Endothelial cell (in vitro differentiated cells): ENCODE data around the gene C4B. TPM values are rescaled to one million over a fixed set of nuclear protein-coding genes. Genes with fewer than 3 reads are reported as not detected.
"Not testable (repeated sequence)": the region's sequence is repeated elsewhere in the genome, so short reads cannot be mapped to it uniquely, and the experiment has no call there.

Source experiments
- DNase-seq: peaks from one replicate; pipeline ENCODE4 v3.0.0; 2021; ENCODE audit warnings: low spot score
- H3K27ac Mint-ChIP-seq: one replicate; pipeline ENCODE4 v1.8.0; 2021; ENCODE audit warnings: mixed read lengths, inconsistent platforms; ENCODE audit not compliant: unreplicated experiment
- H3K27me3 Mint-ChIP-seq: one replicate; pipeline ENCODE4 v1.8.0; 2021; ENCODE audit warnings: mild to moderate bottlenecking, moderate library complexity, mixed read lengths, inconsistent platforms; ENCODE audit not compliant: unreplicated experiment
- H3K36me3 Mint-ChIP-seq: one replicate; pipeline ENCODE4 v1.8.0; 2021; ENCODE audit warnings: mild to moderate bottlenecking, low read depth, mixed read lengths, inconsistent platforms; ENCODE audit not compliant: unreplicated experiment
- H3K4me1 Mint-ChIP-seq: one replicate; pipeline ENCODE4 v1.8.0; 2021; ENCODE audit warnings: mild to moderate bottlenecking, mixed read lengths, inconsistent platforms; ENCODE audit not compliant: unreplicated experiment
- H3K4me3 Mint-ChIP-seq: one replicate; pipeline ENCODE4 v1.8.0; 2021; ENCODE audit warnings: mild to moderate bottlenecking, mixed read lengths, inconsistent platforms; ENCODE audit not compliant: unreplicated experiment
- H3K9me3 Mint-ChIP-seq: one replicate; pipeline ENCODE4 v1.8.0; 2021; ENCODE audit warnings: mixed read lengths, inconsistent platforms; ENCODE audit not compliant: unreplicated experiment
- total RNA-seq: library from RNA; stranded (reverse); fragmentation: NEBNext Ultra II Directional; extraction: Animal tissue kit (Norgen Biotek cat#: 25700); gene quantifications from one replicate; pipeline ENCODE4 v1.2.1, GENCODE V29; 2021; ENCODE audit not compliant: unreplicated experiment
- TF ChIP-seq, protein P1 (sequence below): fragments of 200-600 bp; sonication (generic); IDR thresholded peaks from one replicate; pipeline ENCODE4 v1.5.0; 2021; ENCODE audit warnings: antibody characterized with exemption; ENCODE audit not compliant: unreplicated experiment

The C4B gene
- total RNA-seq, 1 donor from 2014 or later = 4.6 TPM

DNA sequence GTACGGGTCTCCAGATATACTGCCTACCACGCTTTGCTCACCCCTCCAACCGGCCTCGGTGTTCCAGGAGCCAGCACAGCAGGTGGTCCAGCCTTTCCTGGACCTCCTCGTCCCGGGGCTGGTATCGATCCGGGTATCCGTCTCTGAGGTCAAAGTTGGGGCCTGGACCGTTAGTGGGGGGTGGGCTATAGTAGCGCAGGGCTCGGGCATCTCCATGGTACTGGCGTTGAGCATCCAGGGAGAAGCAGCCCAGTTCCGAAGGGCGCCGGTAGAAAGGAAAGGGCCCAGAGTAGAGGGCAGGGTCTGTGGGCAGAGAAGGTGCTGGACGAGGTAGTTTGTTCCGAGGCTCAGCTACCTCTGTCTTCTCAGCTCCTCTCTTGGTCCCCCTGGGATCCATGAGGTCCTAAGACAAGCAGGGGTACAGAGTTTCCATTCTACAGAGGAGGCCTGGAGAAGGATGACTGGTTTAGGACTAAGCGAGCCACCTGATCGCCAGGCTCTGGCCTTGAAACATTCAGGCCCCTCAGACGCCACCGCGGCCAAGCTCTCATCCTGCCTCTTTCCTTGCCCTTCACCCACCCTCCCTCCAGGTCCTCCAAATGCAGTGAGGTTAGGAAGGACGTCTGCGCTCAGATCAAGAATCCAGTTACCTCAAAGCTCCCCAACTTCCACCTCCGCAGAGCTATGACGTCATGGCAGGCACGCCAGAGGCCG lies 43.2 kb upstream of the C4B start:
- TF ChIP-seq, protein P1, sequence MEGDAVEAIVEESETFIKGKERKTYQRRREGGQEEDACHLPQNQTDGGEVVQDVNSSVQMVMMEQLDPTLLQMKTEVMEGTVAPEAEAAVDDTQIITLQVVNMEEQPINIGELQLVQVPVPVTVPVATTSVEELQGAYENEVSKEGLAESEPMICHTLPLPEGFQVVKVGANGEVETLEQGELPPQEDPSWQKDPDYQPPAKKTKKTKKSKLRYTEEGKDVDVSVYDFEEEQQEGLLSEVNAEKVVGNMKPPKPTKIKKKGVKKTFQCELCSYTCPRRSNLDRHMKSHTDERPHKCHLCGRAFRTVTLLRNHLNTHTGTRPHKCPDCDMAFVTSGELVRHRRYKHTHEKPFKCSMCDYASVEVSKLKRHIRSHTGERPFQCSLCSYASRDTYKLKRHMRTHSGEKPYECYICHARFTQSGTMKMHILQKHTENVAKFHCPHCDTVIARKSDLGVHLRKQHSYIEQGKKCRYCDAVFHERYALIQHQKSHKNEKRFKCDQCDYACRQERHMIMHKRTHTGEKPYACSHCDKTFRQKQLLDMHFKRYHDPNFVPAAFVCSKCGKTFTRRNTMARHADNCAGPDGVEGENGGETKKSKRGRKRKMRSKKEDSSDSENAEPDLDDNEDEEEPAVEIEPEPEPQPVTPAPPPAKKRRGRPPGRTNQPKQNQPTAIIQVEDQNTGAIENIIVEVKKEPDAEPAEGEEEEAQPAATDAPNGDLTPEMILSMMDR = no peak
- H3K9me3 Mint-ChIP-seq = no peaks in the 10 kb centered on the region
- peaks cover 22% of the 10 kb centered on the region for H3K36me3 Mint-ChIP-seq
- H3K27me3 Mint-ChIP-seq = peaks cover 6% of the 10 kb centered on the region
- H3K4me3 Mint-ChIP-seq = peak overlapping the region; percentile 87
- peaks cover 10% of the 10 kb centered on the region for H3K4me1 Mint-ChIP-seq
- H3K27ac Mint-ChIP-seq = peak overlapping the region; percentile 98
- no peak for DNase-seq

DNA sequence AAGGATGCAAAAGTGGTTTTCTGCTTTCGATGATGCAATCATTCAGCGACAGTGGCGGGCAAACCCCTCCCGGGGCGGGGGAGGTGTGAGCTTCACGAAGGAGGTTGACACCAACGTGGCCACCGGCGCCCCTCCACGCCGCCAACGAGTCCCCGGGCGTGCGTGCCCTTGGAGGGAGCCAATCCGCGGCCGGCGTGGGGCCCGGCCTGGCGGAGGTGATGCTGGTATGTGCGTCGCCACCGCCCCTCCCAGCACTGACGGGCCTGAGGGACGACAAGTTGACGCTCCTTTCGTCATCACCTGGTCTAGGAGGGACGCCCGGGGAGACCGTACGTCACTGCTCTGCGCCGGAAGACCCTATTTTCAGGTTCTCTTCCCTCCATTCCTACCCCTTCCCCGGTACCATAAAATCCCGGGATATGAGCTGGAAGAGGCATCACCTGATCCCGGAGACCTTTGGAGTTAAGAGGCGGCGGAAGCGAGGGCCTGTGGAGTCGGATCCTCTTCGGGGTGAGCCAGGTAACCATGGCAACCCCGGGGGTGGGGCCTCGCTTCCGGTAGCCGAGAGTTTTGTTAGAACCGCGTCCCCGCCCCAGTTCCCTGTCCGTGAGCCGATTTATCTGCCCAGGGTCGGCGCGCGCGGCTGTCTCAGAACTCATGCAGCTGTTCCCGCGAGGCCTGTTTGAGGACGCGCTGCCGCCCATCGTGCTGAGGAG lies 42.4 kb upstream of the C4B start, which contains the start of gene DXO:
DXO (minus strand) TSS at position 146 of the 716 bp plus-strand sequence. CDS start 463 bp downstream, outside the sequence.
- peak; percentile 80 for DNase-seq
- H3K9me3 Mint-ChIP-seq = no peaks in the 10 kb centered on the region
- peak within 1 kb of the TSS; percentile 87 for H3K4me3 Mint-ChIP-seq
- peak within 1 kb of the TSS; percentile 98 for H3K27ac Mint-ChIP-seq
- peaks cover 10% of the 10 kb centered on the region for H3K27me3 Mint-ChIP-seq
- peaks cover 10% of the 10 kb centered on the region for H3K4me1 Mint-ChIP-seq
- peaks cover 22% of the 10 kb centered on the region for H3K36me3 Mint-ChIP-seq
- TF ChIP-seq, protein P1 = no peak

DNA sequence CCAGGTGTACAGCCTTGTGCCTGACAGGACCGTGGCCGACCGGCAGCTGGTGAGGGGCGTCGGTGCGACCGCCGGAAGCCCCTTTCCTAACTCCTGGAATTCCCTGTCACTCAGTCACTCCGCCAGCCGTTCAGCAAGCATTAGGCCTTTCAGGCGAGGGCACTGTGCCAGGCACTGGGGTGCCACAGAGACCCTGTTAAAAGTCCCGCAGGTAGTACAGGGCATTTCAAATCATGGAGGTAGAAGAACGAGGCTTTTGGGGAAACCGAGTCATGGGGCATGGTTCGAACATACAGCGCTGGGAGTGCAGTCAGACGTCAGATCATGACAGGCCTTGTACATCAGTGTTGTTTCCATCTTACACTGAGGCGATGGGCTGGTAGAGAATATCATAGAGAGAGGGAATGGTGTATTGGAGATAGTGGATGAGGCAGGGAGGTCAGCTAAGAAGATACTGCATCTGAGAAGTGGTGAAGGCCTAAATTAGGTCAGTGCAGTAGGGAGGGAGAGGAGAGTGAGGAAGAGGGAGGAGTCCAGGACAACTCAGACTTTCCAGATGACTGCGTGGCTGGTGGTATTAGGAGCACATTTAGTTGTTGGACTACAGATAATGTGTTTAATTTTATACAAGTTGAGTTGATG lies 41.8 kb upstream of the C4B start:
- H3K9me3 Mint-ChIP-seq = no peaks in the 10 kb centered on the region
- peak overlapping the region; percentile 87 for H3K4me3 Mint-ChIP-seq
- H3K4me1 Mint-ChIP-seq = peaks cover 10% of the 10 kb centered on the region
- H3K27me3 Mint-ChIP-seq = peaks cover 8% of the 10 kb centered on the region
- no peak for DNase-seq
- peak overlapping the region; percentile 98 for H3K27ac Mint-ChIP-seq
- H3K36me3 Mint-ChIP-seq = peaks cover 18% of the 10 kb centered on the region
- TF ChIP-seq, protein P1 = no peak

DNA sequence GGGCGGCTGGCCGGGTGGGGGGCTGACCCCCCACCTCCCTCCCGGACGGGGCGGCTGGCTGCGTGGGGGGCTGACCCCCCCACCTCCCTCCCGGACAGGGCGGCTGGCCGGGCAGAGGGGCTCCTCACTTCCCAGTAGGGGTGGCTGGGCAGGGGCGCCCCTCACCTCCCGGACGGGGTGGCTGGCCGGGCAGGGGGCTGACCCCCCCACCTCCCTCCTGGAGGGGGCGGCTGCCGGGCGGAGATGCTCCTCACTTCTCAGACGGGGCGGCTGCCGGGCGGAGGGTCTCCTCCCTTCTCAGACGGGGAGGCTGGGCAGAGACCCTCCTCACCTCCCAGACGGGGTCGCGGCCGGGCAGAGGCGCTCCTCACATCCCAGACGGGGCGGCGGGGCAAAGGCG lies 38.5 kb upstream of the C4B start:
- H3K4me3 Mint-ChIP-seq, H3K27me3 Mint-ChIP-seq, H3K9me3 Mint-ChIP-seq, DNase-seq, H3K27ac Mint-ChIP-seq, H3K4me1 Mint-ChIP-seq: not testable (repeated sequence)
- H3K36me3 Mint-ChIP-seq = peaks cover 11% of the 10 kb centered on the region

DNA sequence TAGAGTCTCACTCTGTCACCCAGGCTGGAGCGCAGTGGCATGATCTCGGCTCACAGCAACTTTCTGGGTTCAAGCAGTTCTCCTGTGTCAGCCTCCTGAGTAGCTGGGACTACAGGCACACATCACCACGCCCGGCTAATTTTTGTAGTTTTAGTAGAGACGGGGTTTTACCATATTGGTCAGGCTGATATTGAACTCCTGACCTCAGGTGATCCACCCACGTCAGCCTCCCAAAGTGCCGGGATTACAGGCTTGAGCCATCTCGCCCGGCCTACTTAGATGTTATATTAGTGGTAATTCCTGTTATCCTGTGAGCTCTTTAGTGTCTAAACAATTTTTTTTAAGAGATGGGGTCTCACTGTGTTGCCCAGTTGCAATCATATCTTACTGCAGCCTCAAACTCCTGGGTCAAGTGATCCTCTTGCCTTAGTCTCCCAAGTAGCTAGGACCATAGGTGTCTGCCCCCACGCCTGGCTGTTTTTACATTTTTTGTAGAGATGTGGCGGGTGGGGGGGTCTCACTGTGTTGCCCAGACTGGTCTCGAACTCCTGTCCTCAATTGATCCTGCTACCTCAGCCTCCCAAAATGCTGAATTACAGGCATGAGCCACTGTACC lies 36.7 kb upstream of the C4B start:
- Mint-ChIP-seq H3K36me3 (peaks cover 11% of the 10 kb centered on the region), H3K4me3 (no peak overlapping the region), H3K27me3 (peaks cover 5% of the 10 kb centered on the region), H3K4me1 (peaks cover 5% of the 10 kb centered on the region), H3K9me3 (no peaks in the 10 kb centered on the region), H3K27ac (no peak overlapping the region)
- TF ChIP-seq, protein P1 = no peak
- DNase-seq = no peak
